Middle frontal gyrus (tissue), 1 donor: Measurements from ENCODE around the gene CCL5.
"Not testable (repeated sequence)": the region's sequence is repeated elsewhere in the genome, so short reads cannot be mapped to it uniquely, and the experiment has no call there.

Source experiments
- DNase-seq: peaks from one replicate; pipeline ENCODE4 v3.0.0-alpha.2; 2015; ENCODE audit warnings: low spot score; ENCODE audit errors: extremely low spot score

CCL5 gene

GRCh38 chr17:35898283-35899070, 18.3 kb upstream of the CCL5 start:
- no peak for DNase-seq

DNA sequence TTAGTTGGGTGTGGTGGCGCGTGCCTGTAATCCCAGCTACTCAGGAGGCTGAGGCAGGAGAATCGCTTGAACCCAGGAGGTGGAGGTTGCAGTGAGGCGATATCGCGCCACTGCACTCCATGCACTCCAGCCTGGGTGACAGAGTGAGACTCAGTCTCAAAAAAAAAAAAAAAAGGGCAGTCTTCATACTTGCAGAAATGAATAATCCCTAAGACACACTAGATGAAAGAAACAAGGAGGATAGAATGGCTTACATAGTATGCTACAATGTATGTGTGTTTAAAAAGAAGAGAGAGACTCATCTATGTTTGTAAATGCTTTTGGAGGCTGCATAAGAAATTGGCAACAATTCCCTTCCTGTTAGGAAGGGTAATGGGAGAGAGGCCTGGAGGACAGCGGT, 17.6 kb upstream of the CCL5 start:
- not testable (repeated sequence) for DNase-seq

- DNase-seq, result no peak
Observed at GRCh38 chr17:35895636-35896587, 15.8 kb upstream of the CCL5 start.

DNA sequence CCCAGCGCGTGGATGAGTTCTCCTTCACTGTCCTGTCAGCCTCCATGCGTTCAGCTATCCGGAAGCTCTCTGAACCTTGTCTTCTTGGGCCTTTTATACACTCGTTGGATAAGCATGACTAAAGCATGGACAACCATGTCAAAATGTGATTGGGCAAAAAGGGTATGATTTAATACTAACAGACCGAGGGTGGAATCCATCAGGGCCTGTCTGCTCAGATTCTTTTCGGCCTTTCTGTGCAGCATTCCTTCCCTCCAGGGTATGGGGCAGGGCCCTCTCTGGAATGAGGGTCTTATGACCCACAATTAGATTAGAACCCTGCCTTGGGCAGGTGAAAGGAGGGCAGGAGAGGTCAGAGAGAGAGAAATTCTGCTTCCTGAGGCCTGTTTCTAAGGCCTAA, 14.0 kb upstream of the CCL5 start:
- DNase-seq, result no peak

GRCh38 chr17:35893751-35894150, 13.6 kb upstream of the CCL5 start:
- no peak for DNase-seq

DNA sequence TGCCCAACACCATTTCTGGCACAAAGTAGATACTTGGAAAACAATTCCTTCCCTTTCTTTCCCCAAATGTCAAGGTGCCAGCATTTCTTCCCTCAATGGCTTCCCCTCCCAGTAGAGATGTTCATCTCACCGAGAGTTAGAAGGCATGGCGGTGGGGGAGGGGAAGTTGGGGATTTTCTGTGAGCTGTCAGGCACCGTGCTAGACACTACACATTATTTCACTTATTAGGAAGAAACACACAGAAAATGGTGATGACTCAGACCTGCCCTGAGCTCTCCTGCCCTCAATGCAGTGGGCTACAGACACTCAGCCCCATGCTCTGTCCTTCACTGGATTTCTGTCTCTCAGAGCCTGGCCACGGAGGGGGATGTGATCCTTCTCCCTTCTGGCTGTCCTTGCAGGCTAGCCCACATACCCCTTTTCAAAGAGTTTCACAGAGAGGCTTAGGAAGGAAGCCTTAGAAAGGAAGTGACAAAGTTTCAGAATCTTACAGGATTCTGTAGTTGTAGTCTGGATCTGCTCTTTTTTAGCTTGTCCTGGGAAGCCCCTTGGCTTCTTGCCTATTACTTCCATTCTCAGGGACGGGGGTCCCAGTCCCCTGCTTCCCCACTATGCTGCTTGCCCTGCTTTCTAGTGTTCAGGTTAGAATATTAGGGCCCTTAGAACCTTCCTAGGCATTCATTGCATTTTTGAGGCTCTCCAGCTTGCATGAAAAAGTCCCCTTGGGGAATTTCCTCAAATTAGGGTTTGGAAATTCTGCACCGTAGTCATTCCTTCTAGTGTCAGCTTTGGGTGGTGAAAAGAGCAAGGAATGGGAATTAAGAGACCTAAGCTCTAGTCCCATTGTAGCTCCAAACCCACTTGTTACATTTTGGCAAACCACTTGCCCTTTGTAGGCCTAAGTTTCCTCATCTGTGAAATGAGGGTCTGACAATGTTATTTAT, 12.2 kb upstream of the CCL5 start:
- no peak for DNase-seq

- no peak for DNase-seq
Observed at GRCh38 chr17:35891269-35891668, 11.1 kb upstream of the CCL5 start.

GRCh38 chr17:35890774-35891155, 10.6 kb upstream of the CCL5 start:
- DNase-seq, result no peak

DNA sequence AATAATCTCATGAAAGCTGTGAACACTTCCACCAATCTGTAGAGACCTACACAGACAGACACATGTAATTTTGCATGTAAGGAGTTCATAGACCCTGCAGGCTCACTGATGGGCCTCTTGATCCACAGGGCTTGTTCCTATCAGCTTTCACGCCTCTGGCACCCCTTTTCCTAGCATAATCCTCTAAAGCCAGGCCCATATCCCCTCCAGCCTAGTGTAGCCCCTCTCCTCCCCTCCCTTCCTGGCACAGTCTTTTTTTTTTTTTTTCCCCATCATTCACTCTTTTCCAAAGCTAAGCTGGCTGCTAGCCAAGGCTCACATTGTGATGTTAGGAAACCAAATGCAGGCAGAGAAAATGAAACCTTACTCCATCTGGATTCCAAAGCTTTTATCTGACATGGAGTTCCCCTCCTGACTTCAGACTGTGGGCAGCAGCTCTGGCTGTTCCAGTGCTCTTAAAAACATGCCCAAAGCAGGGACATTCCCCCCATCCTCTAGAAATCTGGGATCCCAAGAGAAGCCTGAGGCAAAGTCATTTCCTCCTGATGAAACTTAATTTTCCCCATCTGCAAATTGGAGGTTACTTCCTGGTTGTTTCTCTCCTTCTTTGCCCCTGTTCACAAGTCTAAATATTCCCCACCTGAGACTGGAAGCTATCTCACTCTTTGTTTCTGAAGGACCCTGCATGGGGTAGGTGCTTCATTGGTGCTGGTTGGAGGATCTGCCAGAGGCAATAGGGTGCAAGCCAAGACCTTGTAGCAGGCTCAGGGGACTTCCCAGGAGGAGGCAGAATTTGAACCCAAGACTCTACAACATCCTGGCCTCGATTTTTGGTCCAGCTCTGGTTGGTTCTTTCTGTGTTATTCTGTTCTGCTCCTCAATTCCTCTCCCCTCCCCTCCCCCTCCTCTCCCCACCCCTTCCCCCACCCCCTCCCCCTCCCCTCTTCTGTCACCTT, 9.9 kb upstream of the CCL5 start:
- no peak for DNase-seq

DNA sequence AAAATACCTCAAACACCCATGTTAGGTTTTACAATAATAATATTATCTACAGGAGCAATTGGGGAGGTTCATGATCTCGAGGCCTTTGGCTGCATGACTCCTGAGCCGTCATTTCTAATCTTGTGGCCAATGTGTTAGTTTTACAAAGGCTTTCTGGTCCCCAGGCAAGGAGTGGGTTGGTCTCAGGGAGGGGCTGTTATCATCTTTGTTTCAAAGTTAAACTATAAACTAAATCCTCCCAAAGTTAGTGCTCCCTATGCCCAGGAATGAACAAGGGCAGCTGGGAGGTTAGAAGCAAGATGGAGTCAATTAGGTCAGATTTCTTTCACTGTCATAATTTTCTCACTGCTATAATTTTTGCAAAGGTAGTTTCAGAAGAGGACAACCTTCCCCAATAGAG, 9.1 kb upstream of the CCL5 start:
- no peak for DNase-seq

GRCh38 chr17:35878361-35878760, 1.8 kb downstream of the CCL5 start:
- DNase-seq, result no peak

- no peak for DNase-seq
Observed at GRCh38 chr17:35877345-35878029, 2.7 kb downstream of the CCL5 start.

GRCh38 chr17:35876534-35876933, 3.6 kb downstream of the CCL5 start:
- no peak for DNase-seq

GRCh38 chr17:35875800-35876139, 4.4 kb downstream of the CCL5 start:
- no peak for DNase-seq

GRCh38 chr17:35875072-35875799, 4.9 kb downstream of the CCL5 start:
- DNase-seq, result no peak

DNA sequence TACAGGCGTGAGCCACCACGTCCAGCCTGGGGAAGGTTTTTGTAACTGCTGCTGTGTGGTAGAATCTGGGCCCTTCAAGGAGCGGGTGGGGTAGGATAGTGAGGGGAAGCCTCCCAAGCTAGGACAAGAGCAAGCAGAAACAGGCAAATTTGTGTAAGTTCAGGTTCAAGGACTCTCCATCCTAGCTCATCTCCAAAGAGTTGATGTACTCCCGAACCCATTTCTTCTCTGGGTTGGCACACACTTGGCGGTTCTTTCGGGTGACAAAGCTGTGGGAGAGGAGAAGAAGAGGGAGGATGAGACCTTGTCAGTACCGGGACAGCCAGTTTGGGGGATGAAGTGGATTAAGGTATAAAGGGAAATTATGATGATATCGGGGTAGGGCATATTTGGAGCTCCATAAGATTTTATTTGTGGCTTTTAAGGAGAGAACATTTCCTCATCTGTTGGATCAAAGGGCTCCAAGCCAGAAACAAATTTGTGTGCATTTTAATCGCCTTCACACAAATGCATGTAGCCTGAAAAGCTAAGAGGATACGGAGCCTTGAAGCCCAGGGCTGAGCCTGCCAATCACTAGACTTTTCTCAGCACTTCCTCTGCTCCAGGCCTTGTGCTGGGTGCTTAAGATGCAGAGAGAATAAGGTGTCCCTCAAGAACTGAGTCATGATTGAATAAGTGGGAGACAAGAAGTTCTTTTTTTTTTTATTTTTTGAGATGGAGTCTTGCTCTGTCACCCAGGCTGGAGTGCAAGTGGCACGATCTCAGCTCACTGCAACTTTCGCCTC, 7.8 kb downstream of the CCL5 start:
- DNase-seq, result no peak

DNA sequence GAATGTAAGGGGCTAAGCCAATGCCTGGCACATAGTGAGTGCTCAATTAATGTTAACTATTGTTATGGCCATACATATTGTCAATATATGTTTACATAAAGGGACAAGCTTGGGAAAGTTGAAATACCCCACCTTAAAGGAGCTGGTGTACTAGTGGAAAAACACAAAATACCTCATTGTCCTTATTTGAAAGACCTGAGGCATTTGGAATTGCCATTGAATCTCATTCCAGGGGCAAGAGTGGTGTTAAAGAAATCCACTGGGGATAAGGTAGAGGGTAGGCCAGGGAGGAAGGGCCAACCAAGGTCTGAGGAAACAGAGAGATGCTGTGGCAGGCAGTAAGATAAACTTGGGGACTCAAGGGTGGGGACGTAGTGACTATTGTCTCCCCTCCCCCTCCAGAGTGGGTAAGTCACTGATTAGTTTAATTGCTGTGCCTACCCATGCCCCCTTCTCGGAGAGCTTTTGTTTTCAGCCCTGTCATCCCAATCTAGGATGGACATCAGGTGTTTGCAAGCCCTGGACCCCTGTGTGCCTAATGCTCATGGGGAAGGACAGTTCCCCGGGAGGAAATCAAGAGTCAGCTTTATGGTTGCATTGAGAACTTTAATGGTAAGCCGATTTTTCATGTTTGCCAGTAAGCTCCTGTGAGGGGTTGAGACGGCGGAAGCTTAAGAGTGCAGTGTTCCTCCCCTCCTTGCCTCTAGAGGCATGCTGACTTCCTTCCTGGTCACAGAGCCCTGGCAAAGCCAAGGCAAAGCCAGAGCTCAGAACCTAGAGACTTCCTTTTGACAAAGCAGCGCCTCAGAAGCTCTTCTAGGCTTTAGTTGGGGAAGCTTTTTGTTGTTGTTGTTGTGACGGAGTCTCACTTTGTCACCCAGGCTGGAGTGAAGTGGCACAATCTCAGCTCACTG, 9.0 kb downstream of the CCL5 start:
- no peak for DNase-seq
